ENCODE data around the gene EXOC3L2.

EXOC3L2 gene

DNA sequence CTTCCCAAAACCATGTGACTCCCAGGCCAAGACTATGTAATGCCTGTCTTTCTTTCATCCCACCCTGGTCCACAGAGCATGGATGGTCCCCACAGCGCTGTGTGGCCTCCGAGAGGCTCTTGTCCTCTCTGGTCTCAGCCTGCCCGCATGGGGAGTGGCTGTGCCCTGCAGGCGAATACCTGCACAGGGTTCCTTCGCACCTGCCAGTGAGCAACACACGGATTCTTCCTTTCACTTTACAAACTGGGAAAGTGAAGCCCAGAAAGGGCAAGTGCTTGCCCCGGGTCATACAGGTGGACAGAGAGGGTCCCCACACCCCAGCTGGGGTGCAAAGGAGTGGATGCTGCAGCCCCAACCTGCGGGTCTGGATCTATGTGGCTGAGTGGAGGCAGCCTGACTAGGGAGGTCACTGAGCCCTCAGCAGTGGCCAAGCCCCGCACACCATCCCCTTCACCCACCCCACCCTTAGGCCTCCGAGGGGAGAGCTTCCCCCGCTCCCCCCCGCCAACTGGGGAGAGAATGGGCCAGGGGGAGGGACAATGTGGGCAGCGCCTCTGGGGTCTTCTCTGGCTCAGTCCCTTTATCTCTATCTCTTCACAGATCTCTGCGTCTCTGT lies 5.1 kb upstream of the EXOC3L2 start:
- Histone ChIP-seq H4K8ac (ENCODE audit: low read depth, low read length) (peak overlapping the region; percentile 86), H3K18ac (ENCODE audit: low read length) (peak overlapping the region; percentile 78), H2BK5ac (ENCODE audit: low read length) (peak overlapping the region; percentile 10), H3K36me3 (replicated peaks in 1 of 2; ENCODE audit: control insufficient read depth in 2 of 2, insufficient read depth in 2 of 2, low read length in 2 of 2) (peaks cover 2 to 14% of the 10 kb centered on the region in 2 donors), H3K4me3 (ENCODE audit: low read length in 2 of 2) (peak overlapping the region; percentile 85 to 86), H2BK12ac (ENCODE audit: low read length) (peak overlapping the region; percentile 82), H3K27ac (replicated peaks; ENCODE audit: low read length) (no peak overlapping the region), H3K27me3 (ENCODE audit: control insufficient read depth in 3 of 3, insufficient read depth in 3 of 3, low read depth in 1 of 3, low read length in 3 of 3) (peaks cover 0 to 8% (median 0%) of the 10 kb centered on the region in 3 experiments), H3K4me1 (ENCODE audit: control insufficient read depth in 2 of 2, insufficient read depth in 1 of 2, low read depth in 1 of 2, low read length in 2 of 2) (peaks cover 8 to 12% of the 10 kb centered on the region in 2 donors), H4K91ac (ENCODE audit: low read depth, low read length, poor library complexity) (no peak overlapping the region), H2AFZ (ENCODE audit: low read length) (peak overlapping the region; percentile 88), H3K4ac (ENCODE audit: low read length) (no peak overlapping the region), H2AK5ac (ENCODE audit: low read depth, low read length) (peak overlapping the region; percentile 87), H2BK120ac (ENCODE audit: low read depth, low read length) (peak overlapping the region; percentile 93), H3K9ac (ENCODE audit: low read depth, low read length, poor library complexity) (no peak overlapping the region), H3K14ac (ENCODE audit: low read length) (peak overlapping the region; percentile 40), H3K9me3 (replicated peaks in 1 of 2; ENCODE audit: control insufficient read depth in 2 of 2, insufficient read depth in 1 of 2, low read depth in 1 of 2, low read length in 2 of 2) (no peaks in the 10 kb centered on the region), H3K4me2 (ENCODE audit: insufficient read depth, low read length, poor library complexity, severe bottlenecking) (peak overlapping the region; percentile 90), H2BK15ac (ENCODE audit: low read length) (peak overlapping the region; percentile 87), H3K23ac (ENCODE audit: low read depth, low read length, poor library complexity) (peak overlapping the region; percentile 48), H3K79me1 (ENCODE audit: low read depth, low read length) (peaks cover 24% of the 10 kb centered on the region)
- DNase-seq (ENCODE audit: low spot score) = no peak
- no CpG with 5 or more reads among the region's 14 CpGs for WGBS, 2 donors (ENCODE audit: extremely low coverage in 2 of 2, insufficient read length in 2 of 2, insufficient replicate concordance in 1 of 2)

- no peak overlapping the region for H4K8ac ChIP-seq (ENCODE audit: low read depth, low read length)
- no peak overlapping the region for H3K4ac ChIP-seq (ENCODE audit: low read length)
- H4K91ac ChIP-seq (ENCODE audit: low read depth, low read length, poor library complexity) = no peak overlapping the region
- H3K4me2 ChIP-seq (ENCODE audit: insufficient read depth, low read length, poor library complexity, severe bottlenecking) = no peak overlapping the region
- H2AK5ac ChIP-seq (ENCODE audit: low read depth, low read length) = peak overlapping the region; percentile 20
- H3K27ac ChIP-seq (replicated peaks; ENCODE audit: low read length) = no peak overlapping the region
- no peak overlapping the region for H3K18ac ChIP-seq (ENCODE audit: low read length)
- no peak overlapping the region for H3K23ac ChIP-seq (ENCODE audit: low read depth, low read length, poor library complexity)
- H2BK15ac ChIP-seq (ENCODE audit: low read length) = peak overlapping the region; percentile 68
- H2BK120ac ChIP-seq (ENCODE audit: low read depth, low read length) = no peak overlapping the region
- H2BK12ac ChIP-seq (ENCODE audit: low read length) = no peak overlapping the region
- DNase-seq (ENCODE audit: low spot score) = no peak
- H2AFZ ChIP-seq (ENCODE audit: low read length) = no peak overlapping the region
- no peak overlapping the region for H3K4me3 ChIP-seq (ENCODE audit: low read length in 2 of 2)
- no peaks in the 10 kb centered on the region for H3K9me3 ChIP-seq (replicated peaks in 1 of 2; ENCODE audit: control insufficient read depth in 2 of 2, insufficient read depth in 1 of 2, low read depth in 1 of 2, low read length in 2 of 2)
- H3K36me3 ChIP-seq (replicated peaks in 1 of 2; ENCODE audit: control insufficient read depth in 2 of 2, insufficient read depth in 2 of 2, low read length in 2 of 2) = peaks cover 2 to 12% of the 10 kb centered on the region in 2 donors
- H3K4me1 ChIP-seq (ENCODE audit: control insufficient read depth in 2 of 2, insufficient read depth in 1 of 2, low read depth in 1 of 2, low read length in 2 of 2) = peaks cover 8 to 20% of the 10 kb centered on the region in 2 donors
- H3K9ac ChIP-seq (ENCODE audit: low read depth, low read length, poor library complexity) = peak overlapping the region; percentile 7
- no CpG with 5 or more reads among the region's 11 CpGs for WGBS, 2 donors (ENCODE audit: extremely low coverage in 2 of 2, insufficient read length in 2 of 2, insufficient replicate concordance in 1 of 2)
- H3K14ac ChIP-seq (ENCODE audit: low read length) = no peak overlapping the region
- H3K27me3 ChIP-seq (ENCODE audit: control insufficient read depth in 3 of 3, insufficient read depth in 3 of 3, low read depth in 1 of 3, low read length in 3 of 3) = peaks cover 0 to 8% (median 0%) of the 10 kb centered on the region in 3 experiments
- peaks cover 22% of the 10 kb centered on the region for H3K79me1 ChIP-seq (ENCODE audit: low read depth, low read length)
- H2BK5ac ChIP-seq (ENCODE audit: low read length) = no peak overlapping the region
Observed at GRCh38 chr19:45249261-45250033, 4.2 kb upstream of the EXOC3L2 start.

DNA sequence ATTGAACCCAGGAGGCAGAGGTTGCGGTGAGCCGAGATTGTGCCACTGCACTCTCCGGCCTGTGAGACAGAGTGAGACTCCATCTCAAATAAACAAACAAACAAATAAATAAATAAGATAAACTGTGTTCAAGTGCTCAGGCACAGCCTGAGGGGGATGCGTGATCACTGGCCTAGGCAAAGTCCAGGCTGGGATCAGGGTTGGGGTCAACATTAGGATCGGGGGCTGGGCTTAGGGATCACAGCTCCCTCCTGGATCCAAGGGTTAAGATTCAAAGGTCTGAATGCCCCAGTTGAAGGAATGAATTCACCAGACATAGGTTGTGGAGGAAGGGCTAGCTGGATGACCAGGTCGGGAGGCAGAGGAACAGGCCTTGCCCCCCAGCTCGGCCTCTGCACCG lies 1.9 kb upstream of the EXOC3L2 start:
- H3K18ac ChIP-seq (ENCODE audit: low read length) = no peak overlapping the region
- DNase-seq (ENCODE audit: low spot score) = no peak
- no peak overlapping the region for H3K14ac ChIP-seq (ENCODE audit: low read length)
- H4K8ac ChIP-seq (ENCODE audit: low read depth, low read length) = no peak overlapping the region
- no peaks in the 10 kb centered on the region for H3K36me3 ChIP-seq (replicated peaks in 1 of 2; ENCODE audit: control insufficient read depth in 2 of 2, insufficient read depth in 2 of 2, low read length in 2 of 2)
- no peak overlapping the region for H2AK5ac ChIP-seq (ENCODE audit: low read depth, low read length)
- H2BK5ac ChIP-seq (ENCODE audit: low read length) = no peak overlapping the region
- H3K4me2 ChIP-seq (ENCODE audit: insufficient read depth, low read length, poor library complexity, severe bottlenecking) = no peak overlapping the region
- no peak overlapping the region for H3K23ac ChIP-seq (ENCODE audit: low read depth, low read length, poor library complexity)
- no peak overlapping the region for H3K4me3 ChIP-seq (ENCODE audit: low read length in 2 of 2)
- H2BK120ac ChIP-seq (ENCODE audit: low read depth, low read length) = no peak overlapping the region
- H3K4ac ChIP-seq (ENCODE audit: low read length) = no peak overlapping the region
- no peak overlapping the region for H3K27ac ChIP-seq (replicated peaks; ENCODE audit: low read length)
- no peak overlapping the region for H2BK15ac ChIP-seq (ENCODE audit: low read length)
- H3K27me3 ChIP-seq (ENCODE audit: control insufficient read depth in 3 of 3, insufficient read depth in 3 of 3, low read depth in 1 of 3, low read length in 3 of 3) = peaks cover 0 to 8% (median 0%) of the 10 kb centered on the region in 3 experiments
- no CpG with 5 or more reads among the region's 8 CpGs for WGBS, 2 donors (ENCODE audit: extremely low coverage in 2 of 2, insufficient read length in 2 of 2, insufficient replicate concordance in 1 of 2)
- H4K91ac ChIP-seq (ENCODE audit: low read depth, low read length, poor library complexity) = no peak overlapping the region
- no peak overlapping the region for H2BK12ac ChIP-seq (ENCODE audit: low read length)
- H3K9me3 ChIP-seq (replicated peaks in 1 of 2; ENCODE audit: control insufficient read depth in 2 of 2, insufficient read depth in 1 of 2, low read depth in 1 of 2, low read length in 2 of 2) = no peaks in the 10 kb centered on the region
- H2AFZ ChIP-seq (ENCODE audit: low read length) = no peak overlapping the region
- peaks cover 3 to 23% of the 10 kb centered on the region in 2 donors for H3K4me1 ChIP-seq (ENCODE audit: control insufficient read depth in 2 of 2, insufficient read depth in 1 of 2, low read depth in 1 of 2, low read length in 2 of 2)
- H3K79me1 ChIP-seq (ENCODE audit: low read depth, low read length) = peaks cover 5% of the 10 kb centered on the region
- H3K9ac ChIP-seq (ENCODE audit: low read depth, low read length, poor library complexity) = no peak overlapping the region

- Histone ChIP-seq H2AFZ (ENCODE audit: low read length) (peak overlapping the region; percentile 88), H2BK5ac (ENCODE audit: low read length) (no peak overlapping the region), H3K4me3 (ENCODE audit: low read length in 2 of 2) (no peak overlapping the region), H2BK15ac (ENCODE audit: low read length) (no peak overlapping the region), H3K36me3 (replicated peaks in 1 of 2; ENCODE audit: control insufficient read depth in 2 of 2, insufficient read depth in 2 of 2, low read length in 2 of 2) (no peaks in the 10 kb centered on the region), H4K8ac (ENCODE audit: low read depth, low read length) (no peak overlapping the region), H3K9me3 (replicated peaks in 1 of 2; ENCODE audit: control insufficient read depth in 2 of 2, insufficient read depth in 1 of 2, low read depth in 1 of 2, low read length in 2 of 2) (no peaks in the 10 kb centered on the region), H4K91ac (ENCODE audit: low read depth, low read length, poor library complexity) (no peak overlapping the region), H2AK5ac (ENCODE audit: low read depth, low read length) (peak overlapping the region; percentile 75), H3K18ac (ENCODE audit: low read length) (no peak overlapping the region), H3K23ac (ENCODE audit: low read depth, low read length, poor library complexity) (no peak overlapping the region), H2BK12ac (ENCODE audit: low read length) (no peak overlapping the region), H3K27me3 (ENCODE audit: control insufficient read depth in 3 of 3, insufficient read depth in 3 of 3, low read depth in 1 of 3, low read length in 3 of 3) (peaks cover 0 to 8% (median 0%) of the 10 kb centered on the region in 3 experiments), H2BK120ac (ENCODE audit: low read depth, low read length) (no peak overlapping the region), H3K4me2 (ENCODE audit: insufficient read depth, low read length, poor library complexity, severe bottlenecking) (no peak overlapping the region), H3K9ac (ENCODE audit: low read depth, low read length, poor library complexity) (no peak overlapping the region), H3K79me1 (ENCODE audit: low read depth, low read length) (no peaks in the 10 kb centered on the region), H3K4ac (ENCODE audit: low read length) (no peak overlapping the region), H3K27ac (replicated peaks; ENCODE audit: low read length) (no peak overlapping the region), H3K4me1 (ENCODE audit: control insufficient read depth in 2 of 2, insufficient read depth in 1 of 2, low read depth in 1 of 2, low read length in 2 of 2) (peaks cover 3 to 23% of the 10 kb centered on the region in 2 donors), H3K14ac (ENCODE audit: low read length) (no peak overlapping the region)
- WGBS, 2 donors (ENCODE audit: extremely low coverage in 2 of 2, insufficient read length in 2 of 2, insufficient replicate concordance in 1 of 2) = no CpG with 5 or more reads among the region's 4 CpGs
- no peak for DNase-seq (ENCODE audit: low spot score)
Observed at GRCh38 chr19:45245826-45246225, 619 bp upstream of the EXOC3L2 start.
